HG03175 (cell line): Measurements from ENCODE around the gene FMO2.
A peak's percentile ranks its signal among the peaks of the same experiment; 100 is the strongest.

Source experiments
- ATAC-seq: cut with Tn5 transposase; IDR thresholded peaks from one replicate; pipeline ENCODE4 v1.9.1; 2021; ENCODE audit warnings: mild to moderate bottlenecking, moderate library complexity; ENCODE audit not compliant: unreplicated experiment

FMO2 gene

GRCh38 chr1:171174560-171175294 is 10.4 kb upstream of the FMO2 start:
- no peak for ATAC-seq

GRCh38 chr1:171177261-171177660 is 7.8 kb upstream of the FMO2 start:
- ATAC-seq = no peak

- no peak for ATAC-seq
Observed at GRCh38 chr1:171179318-171180227, 5.5 kb upstream of the FMO2 start.

- no peak for ATAC-seq
Observed at GRCh38 chr1:171180670-171181069, 4.4 kb upstream of the FMO2 start.

GRCh38 chr1:171188388-171189266 is 3.5 kb downstream of the FMO2 start:
- ATAC-seq = peak; percentile 80

GRCh38 chr1:171191992-171192391 is 6.9 kb downstream of the FMO2 start:
- no peak for ATAC-seq

GRCh38 chr1:171195767-171196166 is 10.7 kb downstream of the FMO2 start:
- no peak for ATAC-seq

- ATAC-seq = no peak
Observed at GRCh38 chr1:171196351-171196750, 11.3 kb downstream of the FMO2 start.

GRCh38 chr1:171198081-171198480 is 13.0 kb downstream of the FMO2 start:
- no peak for ATAC-seq

GRCh38 chr1:171204296-171204695 is 19.2 kb downstream of the FMO2 start:
- ATAC-seq = no peak

GRCh38 chr1:171206204-171206977 is 21.3 kb downstream of the FMO2 start:
- no peak for ATAC-seq

GRCh38 chr1:171206978-171207355 is 21.9 kb downstream of the FMO2 start:
- ATAC-seq = no peak

GRCh38 chr1:171207377-171207776 is 22.3 kb downstream of the FMO2 start:
- no peak for ATAC-seq

- no peak for ATAC-seq
Observed at GRCh38 chr1:171210355-171210754, 25.3 kb downstream of the FMO2 start.

GRCh38 chr1:171212607-171213351 is 27.7 kb downstream of the FMO2 start:
- ATAC-seq = no peak

- no peak for ATAC-seq
Observed at GRCh38 chr1:171213559-171214454, 28.7 kb downstream of the FMO2 start.

- no peak for ATAC-seq
Observed at GRCh38 chr1:171217658-171218443, 32.8 kb downstream of the FMO2 start.

- ATAC-seq = no peak
Observed at GRCh38 chr1:171218661-171219060, 33.6 kb downstream of the FMO2 start.
